Measurements from ENCODE around the gene PIP5K1B.

- TF ChIP-seq, protein P1, sequence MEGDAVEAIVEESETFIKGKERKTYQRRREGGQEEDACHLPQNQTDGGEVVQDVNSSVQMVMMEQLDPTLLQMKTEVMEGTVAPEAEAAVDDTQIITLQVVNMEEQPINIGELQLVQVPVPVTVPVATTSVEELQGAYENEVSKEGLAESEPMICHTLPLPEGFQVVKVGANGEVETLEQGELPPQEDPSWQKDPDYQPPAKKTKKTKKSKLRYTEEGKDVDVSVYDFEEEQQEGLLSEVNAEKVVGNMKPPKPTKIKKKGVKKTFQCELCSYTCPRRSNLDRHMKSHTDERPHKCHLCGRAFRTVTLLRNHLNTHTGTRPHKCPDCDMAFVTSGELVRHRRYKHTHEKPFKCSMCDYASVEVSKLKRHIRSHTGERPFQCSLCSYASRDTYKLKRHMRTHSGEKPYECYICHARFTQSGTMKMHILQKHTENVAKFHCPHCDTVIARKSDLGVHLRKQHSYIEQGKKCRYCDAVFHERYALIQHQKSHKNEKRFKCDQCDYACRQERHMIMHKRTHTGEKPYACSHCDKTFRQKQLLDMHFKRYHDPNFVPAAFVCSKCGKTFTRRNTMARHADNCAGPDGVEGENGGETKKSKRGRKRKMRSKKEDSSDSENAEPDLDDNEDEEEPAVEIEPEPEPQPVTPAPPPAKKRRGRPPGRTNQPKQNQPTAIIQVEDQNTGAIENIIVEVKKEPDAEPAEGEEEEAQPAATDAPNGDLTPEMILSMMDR (optimal IDR thresholded peaks at IDR 0.05 in 1 of 3, IDR thresholded peaks at IDR 0.05 in 1 of 3, conservative IDR thresholded peaks at IDR 0.05 in 1 of 3; ENCODE audit: extremely low read depth in 1 of 3, insufficient read depth in 2 of 3, low read length in 3 of 3): no peak
- no peak for TF ChIP-seq EZH2 (IDR thresholded peaks at IDR 0.05; ENCODE audit: low read length)
Measured at GRCh38 chr9:68668127-68668526, 36.9 kb upstream of the PIP5K1B start.
